Fibroblast of lung (primary cell): ENCODE data around the gene NBPF15.
"Not testable (repeated sequence)": the region's sequence is repeated elsewhere in the genome, so short reads cannot be mapped to it uniquely, and the experiment has no call there.

Experiments used
- EZH2 ChIP-seq: IDR thresholded peaks from 2 replicates; pipeline ENCODE4 v1.5.1; 2012; ENCODE audit warnings: low read length, control low read depth, mild to moderate bottlenecking; ENCODE audit errors: missing control alignments
- TF ChIP-seq, protein P1 (sequence below), 2 donors: IDR thresholded peaks in 1 of 2; conservative IDR thresholded peaks in 1 of 2; 1 replicate in 1 of 2; 2 replicates in 1 of 2; pipeline ENCODE4 v1.5.1; 2011 to 2012; ENCODE audit warnings: low read length in 2 of 2, control low read depth in 1 of 2, inconsistent platforms in 1 of 2, low read depth in 1 of 2, mild to moderate bottlenecking in 1 of 2

DNA sequence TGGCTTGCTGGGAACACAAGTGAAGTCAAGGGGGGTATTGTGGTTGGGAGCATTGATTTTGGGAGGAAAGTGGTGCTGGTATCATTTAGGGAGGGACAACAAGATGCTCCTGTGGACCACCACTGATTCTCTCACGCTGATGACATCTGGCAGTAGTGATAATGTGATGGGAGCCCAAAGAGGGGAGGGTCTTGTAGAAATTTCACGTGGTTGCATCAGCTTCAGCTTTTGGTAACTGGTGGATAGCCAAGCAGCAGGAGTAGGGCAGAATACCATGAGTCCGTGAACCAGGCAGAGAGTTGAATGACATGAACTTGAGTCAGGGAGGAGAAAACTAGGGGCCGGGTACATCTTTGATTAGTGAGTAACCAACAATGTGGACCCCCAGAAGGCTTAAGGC is 32.7 kb upstream of the NBPF15 start:
- TF ChIP-seq, protein P1, sequence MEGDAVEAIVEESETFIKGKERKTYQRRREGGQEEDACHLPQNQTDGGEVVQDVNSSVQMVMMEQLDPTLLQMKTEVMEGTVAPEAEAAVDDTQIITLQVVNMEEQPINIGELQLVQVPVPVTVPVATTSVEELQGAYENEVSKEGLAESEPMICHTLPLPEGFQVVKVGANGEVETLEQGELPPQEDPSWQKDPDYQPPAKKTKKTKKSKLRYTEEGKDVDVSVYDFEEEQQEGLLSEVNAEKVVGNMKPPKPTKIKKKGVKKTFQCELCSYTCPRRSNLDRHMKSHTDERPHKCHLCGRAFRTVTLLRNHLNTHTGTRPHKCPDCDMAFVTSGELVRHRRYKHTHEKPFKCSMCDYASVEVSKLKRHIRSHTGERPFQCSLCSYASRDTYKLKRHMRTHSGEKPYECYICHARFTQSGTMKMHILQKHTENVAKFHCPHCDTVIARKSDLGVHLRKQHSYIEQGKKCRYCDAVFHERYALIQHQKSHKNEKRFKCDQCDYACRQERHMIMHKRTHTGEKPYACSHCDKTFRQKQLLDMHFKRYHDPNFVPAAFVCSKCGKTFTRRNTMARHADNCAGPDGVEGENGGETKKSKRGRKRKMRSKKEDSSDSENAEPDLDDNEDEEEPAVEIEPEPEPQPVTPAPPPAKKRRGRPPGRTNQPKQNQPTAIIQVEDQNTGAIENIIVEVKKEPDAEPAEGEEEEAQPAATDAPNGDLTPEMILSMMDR (conservative IDR thresholded peaks at IDR 0.05 in 1 of 2, IDR thresholded peaks at IDR 0.05 in 1 of 2; ENCODE audit: low read depth in 1 of 2, low read length in 2 of 2), result not testable (repeated sequence)
- TF ChIP-seq EZH2, result not testable (repeated sequence)
